Measurements from ENCODE around the gene ROR1. TPM values are rescaled to one million over a fixed set of nuclear protein-coding genes. Genes with fewer than 3 reads are reported as not detected.

ROR1 gene
- total and polyA plus RNA-seq, 10 of the 15 experiments (the other 5 are each of a cell fraction or from before 2014, with no cell fraction given) = 0.02 to 0.08 (median 0.05) TPM; not detected in 6

- Histone ChIP-seq H3K36me3 (ENCODE audit: control insufficient read depth in 2 of 2, insufficient read depth in 2 of 2, low read length in 1 of 2) (no peaks in the 10 kb centered on the region), H3K27ac (ENCODE audit: control insufficient read depth, insufficient read depth) (no peak overlapping the region), H3K79me2 (ENCODE audit: control insufficient read depth, insufficient read depth, low read length) (no peaks in the 10 kb centered on the region), H3K4me2 (ENCODE audit: control insufficient read depth, insufficient read depth) (no peak overlapping the region), H2AFZ (ENCODE audit: control insufficient read depth, low read depth, low read length) (no peak overlapping the region), H3K9ac (ENCODE audit: control insufficient read depth, insufficient read depth, low read length) (no peak overlapping the region), H3K4me3 (no peak overlapping the region), H3K4me1 (ENCODE audit: control insufficient read depth, insufficient read depth, low read length) (peaks cover 4% of the 10 kb centered on the region; the same call in 1 of the 2 replicates), H3K9me3 (replicated peaks; ENCODE audit: control insufficient read depth, insufficient read depth, low read length) (no peaks in the 10 kb centered on the region), H4K20me1 (ENCODE audit: control insufficient read depth, insufficient read depth) (no peaks in the 10 kb centered on the region), H3K27me3 (replicated peaks in 1 of 2; ENCODE audit: control insufficient read depth in 2 of 2, insufficient read depth in 2 of 2, low read length in 1 of 2) (no peaks in the 10 kb centered on the region)
- intact Hi-C loops (cut with micrococcal nuclease; ENCODE audit: unreplicated experiment) = no loop called here
- in situ Hi-C loops (cut with MboI) = no loop called here
- no TSS peak for BruUV-seq (replicated peaks)
- RAD21 ChIA-PET (ENCODE audit: unreplicated experiment) = no interaction called here
- POLR2A ChIA-PET = no interaction called here
- DNase-seq (ENCODE audit: low read depth, low spot score) (no peak), ATAC-seq (no peak), FAIRE-seq (no peak)
- CTCF ChIA-PET = no interaction called here
- SMC1A ChIA-PET (ENCODE audit: uncharacterized antibody, unreplicated experiment) = interaction anchor here (0.5 to 5.1 kb wide), 3 partner anchors 10 to 282 kb away, joined by 3 to 36 read pairs (median 4); no protein-coding TSS in a partner anchor
- WGBS (ENCODE audit: insufficient coverage, insufficient replicate concordance, low lambda C conversion rate, missing lambda C conversion rate) = 8% methylated on average over 1 of the region's 1 CpG
- TF ChIP-seq MAX (IDR thresholded peaks at IDR 0.05; ENCODE audit: low read depth, low read length) (no peak), ETV6 (conservative IDR thresholded peaks at IDR 0.05 in 1 of 2, IDR thresholded peaks at IDR 0.05 in 1 of 2; ENCODE audit: borderline replicate concordance in 1 of 2, low read depth in 1 of 2) (no peak), CBX5 (IDR thresholded peaks at IDR 0.05; ENCODE audit: low read depth) (no peak), BHLHE40 (IDR thresholded peaks at IDR 0.05; ENCODE audit: borderline replicate concordance in 1 of 2, low read depth in 2 of 2, low read length in 1 of 2) (no peak), ZBTB4 (CRISPR knock-in tag; IDR thresholded peaks at IDR 0.05) (no peak), SIX5 (IDR thresholded peaks at IDR 0.05; ENCODE audit: low read depth, low read length, severe bottlenecking) (no peak), MXI1 (IDR thresholded peaks at IDR 0.05; ENCODE audit: low read depth, low read length) (no peak), USF2 (IDR thresholded peaks at IDR 0.05; ENCODE audit: borderline replicate concordance, low read depth, low read length) (no peak), MEF2B (IDR thresholded peaks at IDR 0.05; ENCODE audit: partially characterized antibody, poor library complexity, severe bottlenecking) (no peak), E2F8 (IDR thresholded peaks at IDR 0.05; ENCODE audit: low read depth, partially characterized antibody) (no peak), FOXM1 (IDR thresholded peaks at IDR 0.05; ENCODE audit: low read depth, low read length) (no peak), E4F1 (IDR thresholded peaks at IDR 0.05; ENCODE audit: borderline replicate concordance, partially characterized antibody) (no peak), FOXK2 (IDR thresholded peaks at IDR 0.05) (no peak)
Observed at GRCh38 chr1:63831409-63831808, 57.6 kb downstream of the ROR1 start.
